HEK293 (cell line): Measurements from ENCODE around the gene PPP2CA.

Experiments used
- BCL11A ChIP-seq: fragments of 450-650 bp; formaldehyde crosslinking; IDR thresholded peaks from 2 replicates; pipeline ENCODE4 v1.5.1; 2016; ENCODE audit warnings: low read depth, missing biosample characterization, missing genetic modification characterization
- GLI4 ChIP-seq: fragments of 450-650 bp; formaldehyde crosslinking; IDR thresholded peaks from 2 replicates; pipeline ENCODE4 v1.5.1; 2016; ENCODE audit warnings: missing biosample characterization, missing genetic modification characterization
- REPIN1 ChIP-seq: fragments of 450-650 bp; formaldehyde crosslinking; IDR thresholded peaks from 2 replicates; pipeline ENCODE4 v1.5.1; 2017; ENCODE audit warnings: missing biosample characterization, missing genetic modification characterization, low read depth
- SCRT1 ChIP-seq: fragments of 450-650 bp; formaldehyde crosslinking; IDR thresholded peaks from 2 replicates; pipeline ENCODE4 v1.5.1; 2016; ENCODE audit warnings: missing biosample characterization, missing genetic modification characterization, borderline replicate concordance
- SP3 ChIP-seq: fragments of 450-650 bp; formaldehyde crosslinking; IDR thresholded peaks from 2 replicates; pipeline ENCODE4 v1.5.1; 2016; ENCODE audit warnings: missing biosample characterization, missing genetic modification characterization
- YY2 ChIP-seq: fragments of 450-650 bp; formaldehyde crosslinking; IDR thresholded peaks from 2 replicates; pipeline ENCODE4 v1.5.1; 2016; ENCODE audit warnings: missing biosample characterization, missing genetic modification characterization
- ZBTB7A ChIP-seq: fragments of 450-650 bp; formaldehyde crosslinking; IDR thresholded peaks from 2 replicates; pipeline ENCODE4 v1.5.1; 2016; ENCODE audit warnings: low read depth, missing biosample characterization, missing genetic modification characterization
- ZFHX2 ChIP-seq: fragments of 450-650 bp; formaldehyde crosslinking; conservative IDR thresholded peaks from 2 replicates; pipeline ENCODE4 v1.5.1; 2016; ENCODE audit warnings: missing biosample characterization, missing genetic modification characterization
- ZFP3 ChIP-seq: fragments of 450-650 bp; formaldehyde crosslinking; IDR thresholded peaks from 2 replicates; pipeline ENCODE4 v1.5.1; 2016; ENCODE audit warnings: low read depth, missing biosample characterization, missing genetic modification characterization
- ZNF112 ChIP-seq: fragments of 450-650 bp; formaldehyde crosslinking; IDR thresholded peaks from 2 replicates; pipeline ENCODE4 v1.5.0; 2017; ENCODE audit warnings: missing biosample characterization, missing genetic modification characterization
- ZNF121 ChIP-seq: fragments of 450-650 bp; formaldehyde crosslinking; IDR thresholded peaks from 2 replicates; pipeline ENCODE4 v1.5.1; 2016; ENCODE audit warnings: missing biosample characterization, missing genetic modification characterization
- ZNF146 ChIP-seq: fragments of 450-650 bp; formaldehyde crosslinking; IDR thresholded peaks from 2 replicates; pipeline ENCODE4 v1.5.1; 2016; ENCODE audit warnings: missing biosample characterization, missing genetic modification characterization
- ZNF16 ChIP-seq: fragments of 450-650 bp; formaldehyde crosslinking; IDR thresholded peaks from 2 replicates; pipeline ENCODE4 v1.5.1; 2016; ENCODE audit warnings: low read depth, missing biosample characterization, missing genetic modification characterization
- ZNF248 ChIP-seq: fragments of 450-650 bp; formaldehyde crosslinking; IDR thresholded peaks from 2 replicates; pipeline ENCODE4 v1.5.1; 2017; ENCODE audit warnings: missing biosample characterization, missing genetic modification characterization
- ZNF391 ChIP-seq: fragments of 450-650 bp; formaldehyde crosslinking; IDR thresholded peaks from 2 replicates; pipeline ENCODE4 v1.5.1; 2016; ENCODE audit warnings: low read depth, missing biosample characterization, missing genetic modification characterization, borderline replicate concordance
- ZNF529 ChIP-seq: fragments of 450-650 bp; formaldehyde crosslinking; IDR thresholded peaks from 2 replicates; pipeline ENCODE4 v1.5.1; 2017; ENCODE audit warnings: missing genetic modification characterization, missing biosample characterization; ENCODE audit not compliant: insufficient replicate concordance
- ZNF621 ChIP-seq: fragments of 450-650 bp; formaldehyde crosslinking; IDR thresholded peaks from 2 replicates; pipeline ENCODE4 v1.5.1; 2017; ENCODE audit warnings: missing biosample characterization, missing genetic modification characterization
- ZNF776 ChIP-seq: fragments of 450-650 bp; formaldehyde crosslinking; IDR thresholded peaks from 2 replicates; pipeline ENCODE4 v1.5.0; 2017; ENCODE audit warnings: missing biosample characterization, missing genetic modification characterization, borderline replicate concordance
- ZNF830 ChIP-seq: fragments of 450-650 bp; IDR thresholded peaks from 2 replicates; pipeline ENCODE4 v1.5.0; 2018; ENCODE audit warnings: missing biosample characterization, missing genetic modification characterization, low read depth, mild to moderate bottlenecking, moderate library complexity
- ZSCAN16 ChIP-seq: fragments of 450-650 bp; formaldehyde crosslinking; IDR thresholded peaks from 2 replicates; pipeline ENCODE4 v1.5.1; 2016; ENCODE audit warnings: missing biosample characterization, missing genetic modification characterization
- ZSCAN23 ChIP-seq: fragments of 450-650 bp; formaldehyde crosslinking; IDR thresholded peaks from 2 replicates; pipeline ENCODE4 v1.5.1; 2016; ENCODE audit warnings: missing biosample characterization, missing genetic modification characterization
- TF ChIP-seq, protein P1 (sequence below): fragments of 450-650 bp; formaldehyde crosslinking; IDR thresholded peaks from 2 replicates; pipeline ENCODE4 v1.5.1; 2016; ENCODE audit warnings: missing biosample characterization, missing genetic modification characterization
- TF ChIP-seq, protein P2 (sequence below): fragments of 450-650 bp; formaldehyde crosslinking; IDR thresholded peaks from 2 replicates; pipeline ENCODE4 v1.5.1; 2016; ENCODE audit warnings: missing biosample characterization, missing genetic modification characterization
- TF ChIP-seq, protein P3 (sequence below): fragments of 450-650 bp; formaldehyde crosslinking; IDR thresholded peaks from 2 replicates; pipeline ENCODE4 v1.5.1; 2016; ENCODE audit warnings: missing biosample characterization, missing genetic modification characterization, borderline replicate concordance
- TF ChIP-seq, protein P4 (sequence below): fragments of 450-650 bp; formaldehyde crosslinking; IDR thresholded peaks from 2 replicates; pipeline ENCODE4 v1.5.1; 2016; ENCODE audit warnings: missing biosample characterization, missing genetic modification characterization, borderline replicate concordance
- TF ChIP-seq, protein P5 (sequence below): fragments of 450-650 bp; IDR thresholded peaks from 2 replicates; pipeline ENCODE4 v1.5.1; 2018; ENCODE audit warnings: missing biosample characterization, missing genetic modification characterization
- TF ChIP-seq, protein P6 (sequence below): fragments of 450-650 bp; formaldehyde crosslinking; IDR thresholded peaks from 2 replicates; pipeline ENCODE4; 2016; ENCODE audit warnings: missing biosample characterization, missing genetic modification characterization

The PPP2CA gene

DNA sequence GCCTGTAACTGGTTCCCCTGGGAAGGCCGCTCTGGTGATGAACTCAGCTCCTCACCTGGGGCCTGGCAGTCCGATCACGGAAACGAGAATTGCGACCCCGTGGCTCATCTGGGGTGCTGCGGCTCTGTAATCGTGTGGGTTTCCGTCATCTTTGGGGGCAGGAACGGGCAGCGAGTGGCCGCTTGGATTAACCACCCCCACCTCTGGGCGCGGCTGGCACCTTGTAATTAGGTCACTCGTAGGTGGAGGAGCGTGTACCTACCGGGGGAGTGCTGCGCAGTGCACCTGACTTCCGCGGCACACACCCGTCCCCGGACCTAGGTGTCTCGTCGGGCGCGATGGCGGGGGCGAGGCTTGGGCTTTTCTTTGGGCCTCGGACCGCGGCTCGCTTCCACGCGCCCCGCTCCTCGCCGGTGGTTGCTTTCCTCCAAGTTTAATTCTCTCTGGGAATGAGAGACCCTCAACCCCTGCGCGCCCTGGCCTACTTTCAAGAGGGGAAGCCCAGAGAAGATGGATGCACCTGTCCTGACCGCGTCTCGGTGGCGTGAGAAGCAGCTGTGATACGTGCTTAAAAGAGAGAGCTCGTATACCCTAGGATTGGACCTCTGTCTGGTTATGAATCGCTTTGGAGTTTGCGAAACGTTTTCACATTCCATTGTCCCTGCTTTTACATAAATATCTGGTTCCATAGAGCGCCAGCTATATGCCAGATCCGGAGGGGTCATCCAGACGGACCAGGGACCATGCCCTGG is 744 bp upstream of the PPP2CA start (continued):
- TF ChIP-seq, protein P1, sequence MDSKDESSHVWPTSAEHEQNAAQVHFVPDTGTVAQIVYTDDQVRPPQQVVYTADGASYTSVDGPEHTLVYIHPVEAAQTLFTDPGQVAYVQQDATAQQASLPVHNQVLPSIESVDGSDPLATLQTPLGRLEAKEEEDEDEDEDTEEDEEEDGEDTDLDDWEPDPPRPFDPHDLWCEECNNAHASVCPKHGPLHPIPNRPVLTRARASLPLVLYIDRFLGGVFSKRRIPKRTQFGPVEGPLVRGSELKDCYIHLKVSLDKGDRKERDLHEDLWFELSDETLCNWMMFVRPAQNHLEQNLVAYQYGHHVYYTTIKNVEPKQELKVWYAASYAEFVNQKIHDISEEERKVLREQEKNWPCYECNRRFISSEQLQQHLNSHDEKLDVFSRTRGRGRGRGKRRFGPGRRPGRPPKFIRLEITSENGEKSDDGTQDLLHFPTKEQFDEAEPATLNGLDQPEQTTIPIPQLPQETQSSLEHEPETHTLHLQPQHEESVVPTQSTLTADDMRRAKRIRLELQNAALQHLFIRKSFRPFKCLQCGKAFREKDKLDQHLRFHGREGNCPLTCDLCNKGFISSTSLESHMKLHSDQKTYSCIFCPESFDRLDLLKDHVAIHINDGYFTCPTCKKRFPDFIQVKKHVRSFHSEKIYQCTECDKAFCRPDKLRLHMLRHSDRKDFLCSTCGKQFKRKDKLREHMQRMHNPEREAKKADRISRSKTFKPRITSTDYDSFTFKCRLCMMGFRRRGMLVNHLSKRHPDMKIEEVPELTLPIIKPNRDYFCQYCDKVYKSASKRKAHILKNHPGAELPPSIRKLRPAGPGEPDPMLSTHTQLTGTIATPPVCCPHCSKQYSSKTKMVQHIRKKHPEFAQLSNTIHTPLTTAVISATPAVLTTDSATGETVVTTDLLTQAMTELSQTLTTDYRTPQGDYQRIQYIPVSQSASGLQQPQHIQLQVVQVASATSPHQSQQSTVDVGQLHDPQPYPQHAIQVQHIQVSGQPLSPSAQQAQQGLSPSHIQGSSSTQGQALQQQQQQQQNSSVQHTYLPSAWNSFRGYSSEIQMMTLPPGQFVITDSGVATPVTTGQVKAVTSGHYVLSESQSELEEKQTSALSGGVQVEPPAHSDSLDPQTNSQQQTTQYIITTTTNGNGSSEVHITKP = peak; percentile 60
- TF ChIP-seq, protein P2, sequence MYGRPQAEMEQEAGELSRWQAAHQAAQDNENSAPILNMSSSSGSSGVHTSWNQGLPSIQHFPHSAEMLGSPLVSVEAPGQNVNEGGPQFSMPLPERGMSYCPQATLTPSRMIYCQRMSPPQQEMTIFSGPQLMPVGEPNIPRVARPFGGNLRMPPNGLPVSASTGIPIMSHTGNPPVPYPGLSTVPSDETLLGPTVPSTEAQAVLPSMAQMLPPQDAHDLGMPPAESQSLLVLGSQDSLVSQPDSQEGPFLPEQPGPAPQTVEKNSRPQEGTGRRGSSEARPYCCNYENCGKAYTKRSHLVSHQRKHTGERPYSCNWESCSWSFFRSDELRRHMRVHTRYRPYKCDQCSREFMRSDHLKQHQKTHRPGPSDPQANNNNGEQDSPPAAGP = no peak; the same call in 1 of the 2 replicates
- TF ChIP-seq ZFP3 (tag by site-specific recombination) (no peak), ZFHX2 (tag by site-specific recombination) (peak; percentile 79), SP3 (tag by site-specific recombination) (peak; percentile 57; the same call in 1 of the 2 replicates), ZNF16 (no peak), ZSCAN16 (tag by site-specific recombination) (no peak), ZNF146 (tag by site-specific recombination) (no peak), ZNF112 (tag by site-specific recombination) (no peak), SCRT1 (no peak), ZNF529 (tag by site-specific recombination) (no peak), REPIN1 (tag by site-specific recombination) (no peak), ZNF391 (tag by site-specific recombination) (peak; percentile 81; the same call in 1 of the 2 replicates), ZNF776 (tag by site-specific recombination) (no peak), ZNF121 (tag by site-specific recombination) (peak; percentile 25; the same call in 1 of the 2 replicates), GLI4 (tag by site-specific recombination) (no peak), ZSCAN23 (peak; percentile 83; the same call in 1 of the 2 replicates), ZBTB7A (tag by site-specific recombination) (0 out of 2 replicates have a peak, but pooled peaks have one; percentile 47), YY2 (tag by site-specific recombination) (no peak), ZNF830 (no peak), ZNF248 (tag by site-specific recombination) (no peak), ZNF621 (tag by site-specific recombination) (no peak), BCL11A (tag by site-specific recombination) (no peak)
- TF ChIP-seq, protein P3, sequence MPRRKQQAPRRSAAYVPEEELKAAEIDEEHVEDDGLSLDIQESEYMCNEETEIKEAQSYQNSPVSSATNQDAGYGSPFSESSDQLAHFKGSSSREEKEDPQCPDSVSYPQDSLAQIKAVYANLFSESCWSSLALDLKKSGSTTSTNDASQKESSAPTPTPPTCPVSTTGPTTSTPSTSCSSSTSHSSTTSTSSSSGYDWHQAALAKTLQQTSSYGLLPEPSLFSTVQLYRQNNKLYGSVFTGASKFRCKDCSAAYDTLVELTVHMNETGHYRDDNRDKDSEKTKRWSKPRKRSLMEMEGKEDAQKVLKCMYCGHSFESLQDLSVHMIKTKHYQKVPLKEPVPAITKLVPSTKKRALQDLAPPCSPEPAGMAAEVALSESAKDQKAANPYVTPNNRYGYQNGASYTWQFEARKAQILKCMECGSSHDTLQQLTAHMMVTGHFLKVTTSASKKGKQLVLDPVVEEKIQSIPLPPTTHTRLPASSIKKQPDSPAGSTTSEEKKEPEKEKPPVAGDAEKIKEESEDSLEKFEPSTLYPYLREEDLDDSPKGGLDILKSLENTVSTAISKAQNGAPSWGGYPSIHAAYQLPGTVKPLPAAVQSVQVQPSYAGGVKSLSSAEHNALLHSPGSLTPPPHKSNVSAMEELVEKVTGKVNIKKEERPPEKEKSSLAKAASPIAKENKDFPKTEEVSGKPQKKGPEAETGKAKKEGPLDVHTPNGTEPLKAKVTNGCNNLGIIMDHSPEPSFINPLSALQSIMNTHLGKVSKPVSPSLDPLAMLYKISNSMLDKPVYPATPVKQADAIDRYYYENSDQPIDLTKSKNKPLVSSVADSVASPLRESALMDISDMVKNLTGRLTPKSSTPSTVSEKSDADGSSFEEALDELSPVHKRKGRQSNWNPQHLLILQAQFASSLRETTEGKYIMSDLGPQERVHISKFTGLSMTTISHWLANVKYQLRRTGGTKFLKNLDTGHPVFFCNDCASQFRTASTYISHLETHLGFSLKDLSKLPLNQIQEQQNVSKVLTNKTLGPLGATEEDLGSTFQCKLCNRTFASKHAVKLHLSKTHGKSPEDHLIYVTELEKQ = no peak
- TF ChIP-seq, protein P4, sequence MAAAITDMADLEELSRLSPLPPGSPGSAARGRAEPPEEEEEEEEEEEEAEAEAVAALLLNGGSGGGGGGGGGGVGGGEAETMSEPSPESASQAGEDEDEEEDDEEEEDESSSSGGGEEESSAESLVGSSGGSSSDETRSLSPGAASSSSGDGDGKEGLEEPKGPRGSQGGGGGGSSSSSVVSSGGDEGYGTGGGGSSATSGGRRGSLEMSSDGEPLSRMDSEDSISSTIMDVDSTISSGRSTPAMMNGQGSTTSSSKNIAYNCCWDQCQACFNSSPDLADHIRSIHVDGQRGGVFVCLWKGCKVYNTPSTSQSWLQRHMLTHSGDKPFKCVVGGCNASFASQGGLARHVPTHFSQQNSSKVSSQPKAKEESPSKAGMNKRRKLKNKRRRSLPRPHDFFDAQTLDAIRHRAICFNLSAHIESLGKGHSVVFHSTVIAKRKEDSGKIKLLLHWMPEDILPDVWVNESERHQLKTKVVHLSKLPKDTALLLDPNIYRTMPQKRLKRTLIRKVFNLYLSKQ = no peak
- TF ChIP-seq, protein P5, sequence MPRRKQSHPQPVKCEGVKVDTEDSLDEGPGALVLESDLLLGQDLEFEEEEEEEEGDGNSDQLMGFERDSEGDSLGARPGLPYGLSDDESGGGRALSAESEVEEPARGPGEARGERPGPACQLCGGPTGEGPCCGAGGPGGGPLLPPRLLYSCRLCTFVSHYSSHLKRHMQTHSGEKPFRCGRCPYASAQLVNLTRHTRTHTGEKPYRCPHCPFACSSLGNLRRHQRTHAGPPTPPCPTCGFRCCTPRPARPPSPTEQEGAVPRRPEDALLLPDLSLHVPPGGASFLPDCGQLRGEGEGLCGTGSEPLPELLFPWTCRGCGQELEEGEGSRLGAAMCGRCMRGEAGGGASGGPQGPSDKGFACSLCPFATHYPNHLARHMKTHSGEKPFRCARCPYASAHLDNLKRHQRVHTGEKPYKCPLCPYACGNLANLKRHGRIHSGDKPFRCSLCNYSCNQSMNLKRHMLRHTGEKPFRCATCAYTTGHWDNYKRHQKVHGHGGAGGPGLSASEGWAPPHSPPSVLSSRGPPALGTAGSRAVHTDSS (tag by site-specific recombination) = no peak
- TF ChIP-seq, protein P6, sequence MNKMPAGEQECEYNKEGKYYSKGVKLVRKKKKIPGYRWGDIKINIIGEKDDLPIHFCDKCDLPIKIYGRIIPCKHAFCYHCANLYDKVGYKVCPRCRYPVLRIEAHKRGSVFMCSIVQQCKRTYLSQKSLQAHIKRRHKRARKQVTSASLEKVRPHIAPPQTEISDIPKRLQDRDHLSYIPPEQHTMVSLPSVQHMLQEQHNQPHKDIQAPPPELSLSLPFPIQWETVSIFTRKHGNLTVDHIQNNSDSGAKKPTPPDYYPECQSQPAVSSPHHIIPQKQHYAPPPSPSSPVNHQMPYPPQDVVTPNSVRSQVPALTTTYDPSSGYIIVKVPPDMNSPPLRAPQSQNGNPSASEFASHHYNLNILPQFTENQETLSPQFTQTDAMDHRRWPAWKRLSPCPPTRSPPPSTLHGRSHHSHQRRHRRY (tag by site-specific recombination) = no peak
